HCT116 (cell line): ENCODE data around the gene PRPSAP1. TPM values are rescaled to one million over a fixed set of nuclear protein-coding genes. Genes with fewer than 3 reads are reported as not detected.
A peak's percentile ranks its signal among the peaks of the same experiment; 100 is the strongest.

Experiments used
- ATAC-seq: fragments of 200-7000 bp; cut with Tn5 transposase; 2 replicates; pipeline ENCODE4 v1.9.1; 2020; ENCODE audit warnings: mild to moderate bottlenecking, moderate library complexity
- BruUV-seq: library from RNA; stranded (reverse); fragments of 400-500 nt; replicated peaks from 2 replicates; lab custom pipeline; 2021; lab: Mats Ljungman, UMichigan
- CTCF ChIA-PET: fragments of 300-600 bp; sonication (Branson Sonifier 250); formaldehyde crosslinking; loops from one replicate; lab custom pipeline; 2021; ENCODE audit warnings: antibody characterized with exemption; lab: Charles Lee
- POLR2A ChIA-PET: fragments of 300-600, 350-600 bp; sonication (Branson Sonifier 250); formaldehyde crosslinking; loops from one replicate; lab custom pipeline; 2021; ENCODE audit warnings: antibody characterized with exemption; lab: Charles Lee
- RAD21 ChIA-PET, 2 experiments: fragments of 300-600 bp; sonication (Branson Sonifier 250); formaldehyde crosslinking; loops; one replicate each; lab custom pipeline; 2023; ENCODE audit warnings: low total read pairs in 2 of 2; ENCODE audit not compliant: uncharacterized antibody in 2 of 2, unreplicated experiment in 2 of 2, low non-redundant PET in 1 of 2; lab: Charles Lee
- DNase-seq: peaks from one replicate; pipeline ENCODE4 v3.0.0-alpha.2; 2010; ENCODE audit warnings: low read depth, low spot score
- H2AFZ ChIP-seq: fragments of 200-600 bp; shearing (Covaris generic), sonication (generic); 2 replicates; pipeline ENCODE4 v1.6.1; 2017; ENCODE audit warnings: low read depth, mixed run types, mixed read lengths, antibody characterized with exemption, low read length; ENCODE audit not compliant: poor library complexity, severe bottlenecking
- H3K27ac ChIP-seq: 2 replicates; pipeline ENCODE4 v1.5.1; 2012; ENCODE audit warnings: low read depth, low read length
- H3K27me3 ChIP-seq: fragments of 200-600 bp; sonication (generic); 2 replicates; pipeline ENCODE4 v1.6.1; 2016; ENCODE audit warnings: mixed run types, low read length, mixed read lengths; ENCODE audit not compliant: insufficient read depth
- H3K36me3 ChIP-seq, 2 experiments: fragments of 200-500 bp in 1 of 2; fragments of 200-600 bp in 1 of 2; sonication (Bioruptor generic) in 1 of 2; sonication (generic) in 1 of 2; 2 replicates each; pipeline versions ENCODE4 v1.5.1 to v1.6.1; 2014 to 2016; ENCODE audit warnings: low read length in 2 of 2, inconsistent platforms in 1 of 2, mixed read lengths in 1 of 2, mixed run types in 1 of 2; ENCODE audit not compliant: insufficient read depth in 2 of 2, control insufficient read depth in 1 of 2
- H3K4me1 ChIP-seq, 2 experiments: fragments of 200-600 bp in 1 of 2; sonication (generic) in 1 of 2; 2 replicates each; pipeline versions ENCODE4 v1.5.1 to v1.6.1; 2012 to 2017; ENCODE audit warnings: low read length in 2 of 2, inconsistent platforms in 1 of 2, mild to moderate bottlenecking in 1 of 2, mixed read lengths in 1 of 2, mixed run types in 1 of 2, moderate library complexity in 1 of 2; ENCODE audit not compliant: insufficient read depth in 2 of 2, control insufficient read depth in 1 of 2
- H3K4me2 ChIP-seq: fragments of 200-600 bp; sonication (generic); 2 replicates; pipeline ENCODE4 v1.6.1; 2017; ENCODE audit warnings: mixed run types, low read length, mixed read lengths
- H3K4me3 ChIP-seq, 2 experiments: fragments of 200-600 bp in 1 of 2; sonication (generic) in 1 of 2; replicated peaks in 1 of 2; 2 replicates each; pipeline ENCODE4 v1.5.1; 2011 to 2016; ENCODE audit warnings: low read length in 2 of 2, control low read depth in 1 of 2, low read depth in 1 of 2, mild to moderate bottlenecking in 1 of 2, mixed read lengths in 1 of 2, mixed run types in 1 of 2
- H3K79me2 ChIP-seq: fragments of 200-600 bp; sonication (generic); 2 replicates; pipeline ENCODE4 v1.6.1; 2017; ENCODE audit warnings: mild to moderate bottlenecking, mixed run types, low read length, moderate library complexity, mixed read lengths; ENCODE audit not compliant: insufficient read depth
- H3K9ac ChIP-seq: fragments of 200-600 bp; sonication (generic); 2 replicates; pipeline ENCODE4 v1.6.1; 2016; ENCODE audit warnings: low read length, mixed read lengths
- H3K9me2 ChIP-seq: fragments of 200-600 bp; sonication (generic), shearing (Covaris generic); 2 replicates; pipeline ENCODE4 v1.6.1; 2017; ENCODE audit warnings: mixed run types, mild to moderate bottlenecking, moderate library complexity; ENCODE audit not compliant: insufficient read depth
- H3K9me3 ChIP-seq, 2 experiments: fragments of 200-500 bp in 1 of 2; fragments of 200-600 bp in 1 of 2; sonication (Bioruptor generic) in 1 of 2; sonication (generic) in 1 of 2; 2 replicates each; pipeline ENCODE4 v1.6.1; 2014 to 2017; ENCODE audit warnings: low read length in 2 of 2, mixed read lengths in 2 of 2, inconsistent platforms in 1 of 2, low read depth in 1 of 2, mild to moderate bottlenecking in 1 of 2, mixed run types in 1 of 2, moderate library complexity in 1 of 2; ENCODE audit not compliant: control insufficient read depth in 1 of 2, insufficient read depth in 1 of 2
- H4K20me1 ChIP-seq: fragments of 200-600 bp; sonication (generic), shearing (Covaris generic); 2 replicates; pipeline ENCODE4 v1.6.1; 2017; ENCODE audit warnings: mixed run types, mild to moderate bottlenecking, moderate library complexity; ENCODE audit not compliant: insufficient read depth
- CTCF ChIP-seq, 3 experiments: fragments of 200-600 bp in 1 of 3; sonication (generic) in 1 of 3; IDR thresholded peaks in 2 of 3; conservative IDR thresholded peaks in 1 of 3; 2 replicates each; pipeline ENCODE4 v1.5.1; 2012 to 2017; ENCODE audit warnings: low read depth in 2 of 3, low read length in 2 of 3, antibody characterized with exemption in 1 of 3, borderline replicate concordance in 1 of 3, control low read depth in 1 of 3, mild to moderate bottlenecking in 1 of 3, mixed read lengths in 1 of 3, mixed run types in 1 of 3, moderate library complexity in 1 of 3; ENCODE audit not compliant: insufficient read depth in 1 of 3
- EZH2phosphoT487 ChIP-seq: fragments of 200-600 bp; IDR thresholded peaks from 2 replicates; pipeline ENCODE4 v1.6.1; 2018; ENCODE audit warnings: antibody characterized with exemption, borderline replicate concordance
- RAD21 ChIP-seq: IDR thresholded peaks from 2 replicates; pipeline ENCODE4 v1.6.1; 2012; ENCODE audit warnings: low read depth, mild to moderate bottlenecking
- SIN3A ChIP-seq: IDR thresholded peaks from 2 replicates; pipeline ENCODE4 v1.6.1; 2012; ENCODE audit warnings: low read depth
- YY1 ChIP-seq: IDR thresholded peaks from 2 replicates; pipeline ENCODE4 v1.6.1; 2011; ENCODE audit warnings: low read length, low read depth, moderate library complexity, mild to moderate bottlenecking; ENCODE audit not compliant: insufficient replicate concordance; ENCODE audit errors: extremely low read depth
- intact Hi-C: fragments of 100-400 bp; cut with micrococcal nuclease; formaldehyde crosslinking; loops from 2 replicates; pipeline ENCODE4 v1.10.0; 2022
- total RNA-seq: library from RNA; stranded (reverse); gene quantifications from one replicate; pipeline ENCODE4 v1.2.1, GENCODE V29; 2021; ENCODE audit not compliant: unreplicated experiment

The PRPSAP1 gene
- total RNA-seq, 1 experiment from 2014 or later = 81.4 TPM

GRCh38 chr17:76365256-76365903, 11.7 kb upstream of the PRPSAP1 start:
- Histone ChIP-seq H2AFZ (peak overlapping the region; percentile 83), H3K27me3 (no peaks in the 10 kb centered on the region), H3K4me3 (no peak overlapping the region; a peak in 1 of 4 replicates), H3K9me3 (no peaks in the 10 kb centered on the region), H3K27ac (no peak overlapping the region), H3K79me2 (no peaks in the 10 kb centered on the region), H3K4me1 (peaks cover 10 to 16% of the 10 kb centered on the region in 2 experiments; a peak in 3 of 4 replicates), H4K20me1 (no peaks in the 10 kb centered on the region), H3K36me3 (no peaks in the 10 kb centered on the region), H3K9me2 (no peaks in the 10 kb centered on the region), H3K4me2 (peak overlapping the region; percentile 47), H3K9ac (no peak overlapping the region)
- ChIA-PET CTCF (interaction anchor here (0.5 to 3.5 kb wide), 24 partner anchors 8 to 258 kb away, joined by 3 to 64 read pairs (median 5); partner anchors contain the start of genes PRPSAP1 and SPHK1), POLR2A (interaction anchor here (0.5 to 5.0 kb wide), 8 partner anchors 10 to 1608 kb away, joined by 3 to 26 read pairs (median 3); partner anchors contain the start of gene PRPSAP1), RAD21 (interaction anchor here (0.9 to 2.4 kb wide), 7 partner anchors 15 to 93 kb away, joined by 3 to 9 read pairs (median 3); partner anchors contain the start of gene SPHK1 (in 2 of the 2))
- intact Hi-C loops = loop anchor here (1.0 kb wide), 1 partner anchor 18 kb away; no protein-coding TSS in a partner anchor
- ATAC-seq = peak; percentile 93
- TF ChIP-seq SIN3A (no peak), RAD21 (peak; percentile 73), EZH2phosphoT487 (no peak), YY1 (no peak), CTCF (IDR thresholded peaks at IDR 0.05 in 2 of 3, conservative IDR thresholded peaks at IDR 0.05 in 1 of 3; ENCODE audit: borderline replicate concordance in 1 of 3, insufficient read depth in 1 of 3, low read depth in 2 of 3, low read length in 2 of 3) (peak; percentile 80 to 81 (median 80))
- no TSS peak for BruUV-seq
- peak; percentile 57 for DNase-seq
